Activated CD4-positive, alpha-beta T cell treated with anti-CD3 and anti-CD28 coated beads, Interleukin-2, amount 10 ng/mL, durations not matched to agents 7 days and 5 days (primary cell): ENCODE measurements around the gene NGLY1. TPM values are rescaled to one million over a fixed set of nuclear protein-coding genes. Genes with fewer than 3 reads are reported as not detected.

Experiments
- CTCF ChIA-PET: fragments of 350-600 bp; sonication (Branson Sonifier 250); formaldehyde crosslinking; loops from one replicate; lab custom pipeline; 2021; ENCODE audit warnings: antibody characterized with exemption; lab: Charles Lee
- POLR2A ChIA-PET: fragments of 350-600 bp; sonication (Branson Sonifier 250); formaldehyde crosslinking; loops from one replicate; lab custom pipeline; 2021; ENCODE audit warnings: antibody characterized with exemption; lab: Charles Lee
- DNase-seq: peaks from one replicate; pipeline ENCODE4 v3.0.0-alpha.2; 2020
- H3K27ac Mint-ChIP-seq: one replicate; pipeline ENCODE4 v1.8.0; 2021; ENCODE audit warnings: mild to moderate bottlenecking, moderate library complexity, mixed read lengths
- H3K27me3 Mint-ChIP-seq: one replicate; pipeline ENCODE4 v1.8.0; 2021; ENCODE audit warnings: mixed read lengths
- H3K36me3 Mint-ChIP-seq: one replicate; pipeline ENCODE4 v1.8.0; 2021; ENCODE audit warnings: low read depth, mixed read lengths
- H3K4me1 Mint-ChIP-seq: one replicate; pipeline ENCODE4 v1.8.0; 2021; ENCODE audit warnings: mixed read lengths
- H3K4me3 Mint-ChIP-seq: one replicate; pipeline ENCODE4 v1.8.0; 2021; ENCODE audit warnings: mild to moderate bottlenecking, moderate library complexity, mixed read lengths
- H3K9me3 Mint-ChIP-seq: one replicate; pipeline ENCODE4 v1.8.0; 2021; ENCODE audit warnings: mixed read lengths
- total RNA-seq, 2 experiments: library from RNA; stranded (reverse); gene quantifications; one replicate each; pipeline ENCODE4 v1.2.3, GENCODE V29; 2021

The NGLY1 gene, protein sequence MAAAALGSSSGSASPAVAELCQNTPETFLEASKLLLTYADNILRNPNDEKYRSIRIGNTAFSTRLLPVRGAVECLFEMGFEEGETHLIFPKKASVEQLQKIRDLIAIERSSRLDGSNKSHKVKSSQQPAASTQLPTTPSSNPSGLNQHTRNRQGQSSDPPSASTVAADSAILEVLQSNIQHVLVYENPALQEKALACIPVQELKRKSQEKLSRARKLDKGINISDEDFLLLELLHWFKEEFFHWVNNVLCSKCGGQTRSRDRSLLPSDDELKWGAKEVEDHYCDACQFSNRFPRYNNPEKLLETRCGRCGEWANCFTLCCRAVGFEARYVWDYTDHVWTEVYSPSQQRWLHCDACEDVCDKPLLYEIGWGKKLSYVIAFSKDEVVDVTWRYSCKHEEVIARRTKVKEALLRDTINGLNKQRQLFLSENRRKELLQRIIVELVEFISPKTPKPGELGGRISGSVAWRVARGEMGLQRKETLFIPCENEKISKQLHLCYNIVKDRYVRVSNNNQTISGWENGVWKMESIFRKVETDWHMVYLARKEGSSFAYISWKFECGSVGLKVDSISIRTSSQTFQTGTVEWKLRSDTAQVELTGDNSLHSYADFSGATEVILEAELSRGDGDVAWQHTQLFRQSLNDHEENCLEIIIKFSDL
- 10 to 100 TPM; 57.5 to 69.5 TPM for total RNA-seq

DNA sequence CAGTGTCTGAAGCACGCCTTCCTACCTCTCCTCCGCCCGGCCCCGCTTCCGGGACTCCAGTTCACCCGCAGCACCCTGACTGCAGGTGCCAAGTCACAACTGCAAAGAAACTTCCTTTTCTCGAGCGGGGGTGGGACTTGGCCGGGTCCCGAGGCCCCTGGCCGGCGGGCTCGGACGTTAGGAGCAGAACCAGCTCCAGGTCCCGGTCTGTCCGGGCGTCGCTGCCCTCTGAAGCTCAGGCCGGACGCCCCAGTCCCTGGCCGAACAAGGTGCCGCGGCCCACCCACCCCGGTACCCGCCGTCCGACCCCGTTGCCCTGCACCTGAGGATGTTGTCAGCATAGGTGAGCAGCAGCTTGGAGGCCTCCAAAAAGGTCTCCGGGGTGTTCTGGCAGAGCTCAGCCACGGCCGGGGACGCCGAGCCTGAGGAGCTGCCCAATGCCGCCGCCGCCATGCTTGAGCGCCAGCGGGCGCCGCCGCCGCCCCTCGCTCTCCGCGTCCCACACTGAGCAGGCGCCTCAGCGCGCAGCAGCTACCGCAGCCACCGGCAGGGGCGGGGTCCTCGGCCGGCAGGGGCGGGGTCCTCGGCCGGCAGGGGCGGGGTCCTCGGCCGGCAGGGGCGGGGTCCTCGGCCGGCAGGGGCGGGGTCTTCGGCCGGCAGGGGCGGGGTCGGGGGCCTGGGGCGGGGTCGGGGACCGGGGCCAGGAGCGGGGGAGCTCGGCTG is at the start of gene NGLY1:
Gene NGLY1, minus strand, starts transcription at position 506 of the 723 bp plus-strand sequence. Its CDS starts 53 bp downstream, at position 453.
- Mint-ChIP-seq H3K36me3 (peaks cover 14% of the 10 kb centered on the region), H3K4me3 (peak within 1 kb of the TSS; percentile 90), H3K4me1 (peaks cover 42% of the 10 kb centered on the region), H3K27ac (peak within 1 kb of the TSS; percentile 91), H3K9me3 (no peaks in the 10 kb centered on the region), H3K27me3 (no peaks in the 10 kb centered on the region)
- ChIA-PET POLR2A (no interaction called here), CTCF (interaction anchor here (0.8 to 1.0 kb wide), 2 partner anchors 113 to 135 kb away, joined by 3 read pairs; no protein-coding TSS in a partner anchor)
- peak; percentile 86 for DNase-seq

- Mint-ChIP-seq H3K27me3 (peaks cover 15% of the 10 kb centered on the region), H3K36me3 (no peaks in the 10 kb centered on the region), H3K9me3 (no peaks in the 10 kb centered on the region), H3K27ac (no peak overlapping the region), H3K4me3 (no peak overlapping the region), H3K4me1 (peaks cover 4% of the 10 kb centered on the region)
- CTCF ChIA-PET: no interaction called here
- DNase-seq: no peak
- POLR2A ChIA-PET: no interaction called here
Observed at GRCh38 chr3:25831578-25831977, 48.3 kb upstream of the NGLY1 start.

GRCh38 chr3:25830373-25831280 is 47.4 kb upstream of the NGLY1 start:
- Mint-ChIP-seq H3K9me3 (no peaks in the 10 kb centered on the region), H3K36me3 (no peaks in the 10 kb centered on the region), H3K4me1 (peaks cover 13% of the 10 kb centered on the region), H3K4me3 (no peak overlapping the region), H3K27ac (no peak overlapping the region), H3K27me3 (peaks cover 15% of the 10 kb centered on the region)
- CTCF ChIA-PET: interaction anchor here (1.2 kb wide), 1 partner anchor 20 kb away, joined by 3 read pairs; no protein-coding TSS in a partner anchor
- DNase-seq: no peak
- POLR2A ChIA-PET: no interaction called here

DNA sequence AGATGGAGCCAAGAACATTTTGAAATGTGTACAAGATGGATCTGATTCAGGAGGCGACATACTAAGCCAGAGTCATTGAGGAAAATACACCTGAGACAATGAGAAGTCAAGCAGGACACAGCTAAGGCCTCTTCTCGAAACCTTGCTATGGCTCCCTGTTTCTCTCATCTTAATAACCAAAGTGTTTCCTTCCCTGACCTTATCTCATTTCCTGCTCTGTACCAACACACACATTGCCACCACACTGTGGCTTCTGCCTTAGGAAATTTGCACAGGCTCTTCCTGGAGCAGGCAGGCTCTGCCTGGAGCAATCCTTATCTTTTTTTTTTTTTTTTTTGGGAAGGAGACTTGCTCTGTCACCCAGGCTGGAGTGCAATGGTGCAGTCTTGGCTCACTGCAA is 43.3 kb upstream of the NGLY1 start:
- H3K27me3 Mint-ChIP-seq: peaks cover 11% of the 10 kb centered on the region
- POLR2A ChIA-PET: no interaction called here
- H3K4me3 Mint-ChIP-seq: no peak overlapping the region
- no peaks in the 10 kb centered on the region for H3K36me3 Mint-ChIP-seq
- H3K4me1 Mint-ChIP-seq: peaks cover 13% of the 10 kb centered on the region
- no peak for DNase-seq
- CTCF ChIA-PET: interaction anchor here (1.2 kb wide), 1 partner anchor 179 kb away, joined by 3 read pairs; no protein-coding TSS in a partner anchor
- no peaks in the 10 kb centered on the region for H3K9me3 Mint-ChIP-seq
- H3K27ac Mint-ChIP-seq: no peak overlapping the region

DNA sequence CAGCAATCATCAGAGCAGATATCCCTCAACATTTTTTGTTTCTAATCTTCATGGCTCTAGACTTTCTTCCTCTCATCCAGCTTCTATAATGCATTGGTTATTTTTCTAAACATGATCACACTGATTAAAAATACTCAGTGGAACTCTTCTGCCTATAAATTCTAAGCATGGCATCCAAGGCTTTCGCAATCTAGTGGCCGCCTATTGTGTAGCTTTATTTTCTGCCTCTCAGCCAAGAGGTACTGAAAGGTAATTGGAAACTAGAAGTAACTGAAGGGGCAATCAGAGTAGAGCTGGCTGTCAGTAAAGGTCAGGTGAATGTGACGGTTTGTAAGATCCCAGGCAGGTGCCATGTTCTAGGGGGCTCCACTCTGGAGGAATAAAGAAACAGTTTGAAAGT is 40.1 kb upstream of the NGLY1 start:
- no peak for DNase-seq
- peaks cover 2% of the 10 kb centered on the region for H3K27me3 Mint-ChIP-seq
- H3K4me1 Mint-ChIP-seq: peaks cover 13% of the 10 kb centered on the region
- H3K9me3 Mint-ChIP-seq: no peaks in the 10 kb centered on the region
- no peak overlapping the region for H3K27ac Mint-ChIP-seq
- no peak overlapping the region for H3K4me3 Mint-ChIP-seq
- CTCF ChIA-PET: no interaction called here
- POLR2A ChIA-PET: no interaction called here
- H3K36me3 Mint-ChIP-seq: no peaks in the 10 kb centered on the region

GRCh38 chr3:25821746-25822573 is 38.7 kb upstream of the NGLY1 start:
- no peak overlapping the region for H3K27ac Mint-ChIP-seq
- POLR2A ChIA-PET: no interaction called here
- no peak for DNase-seq
- CTCF ChIA-PET: no interaction called here
- H3K4me3 Mint-ChIP-seq: no peak overlapping the region
- H3K27me3 Mint-ChIP-seq: peaks cover 2% of the 10 kb centered on the region
- H3K4me1 Mint-ChIP-seq: peaks cover 15% of the 10 kb centered on the region
- no peaks in the 10 kb centered on the region for H3K36me3 Mint-ChIP-seq
- no peaks in the 10 kb centered on the region for H3K9me3 Mint-ChIP-seq

DNA sequence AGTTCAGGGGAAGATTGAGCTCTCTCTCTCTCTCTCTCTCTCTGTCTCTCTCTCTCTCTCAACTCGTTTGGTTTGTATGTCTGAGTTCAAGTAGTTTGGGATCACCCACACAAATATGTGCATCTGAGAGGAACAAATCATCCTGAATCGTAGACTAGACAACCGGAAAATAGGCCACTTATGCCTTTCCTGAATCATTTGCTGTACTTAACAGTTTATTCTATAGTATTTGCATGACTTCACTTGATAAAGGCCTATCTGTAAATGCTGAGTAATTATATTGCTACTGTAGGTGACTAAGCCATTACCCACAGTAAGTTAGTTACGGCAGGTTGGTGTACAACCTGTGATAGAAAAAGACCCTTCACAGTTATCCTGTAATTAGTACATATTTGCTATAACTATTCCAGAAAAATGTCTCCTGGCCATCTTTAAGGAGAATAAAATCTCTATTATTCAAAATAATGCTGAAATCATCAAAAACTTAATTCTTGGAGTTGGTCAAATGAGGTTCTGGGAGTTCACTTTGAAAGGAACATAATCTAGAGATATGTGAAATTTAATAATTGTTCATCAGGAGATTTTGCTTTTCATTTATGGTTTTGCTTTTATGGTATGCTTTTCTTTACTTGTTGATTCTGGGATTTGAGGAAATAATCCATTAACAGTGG is 37.7 kb upstream of the NGLY1 start:
- no peak overlapping the region for H3K4me3 Mint-ChIP-seq

DNA sequence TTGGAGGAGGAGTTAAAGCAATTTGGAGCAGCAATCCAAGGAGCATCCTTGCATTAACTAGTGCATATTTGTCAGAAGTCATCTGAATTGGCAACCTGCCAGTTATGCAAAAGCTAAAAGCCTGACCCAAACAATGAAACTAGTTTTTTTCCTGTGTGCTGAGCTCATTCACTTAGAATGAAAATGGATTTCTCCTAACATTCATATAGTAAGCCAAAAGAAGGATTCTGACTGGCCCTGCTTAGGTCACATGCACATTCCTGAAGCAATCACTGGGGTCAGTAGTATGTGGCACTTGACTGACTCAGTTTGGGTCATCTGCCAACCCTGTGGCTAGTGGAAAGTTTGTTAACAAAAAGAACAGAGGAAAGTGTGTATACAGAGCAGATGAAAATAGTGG is 37.1 kb upstream of the NGLY1 start:
- DNase-seq: no peak
- Mint-ChIP-seq H3K9me3 (no peaks in the 10 kb centered on the region), H3K27me3 (peaks cover 2% of the 10 kb centered on the region), H3K36me3 (no peaks in the 10 kb centered on the region), H3K4me3 (no peak overlapping the region), H3K27ac (no peak overlapping the region), H3K4me1 (peaks cover 8% of the 10 kb centered on the region)
- ChIA-PET CTCF (interaction anchor here (0.6 to 1.3 kb wide), 2 partner anchors 34 to 36 kb away, joined by 3 read pairs; no protein-coding TSS in a partner anchor), POLR2A (no interaction called here)

More for the DNA sequence above, 37.7 kb upstream of the NGLY1 start:
- POLR2A ChIA-PET: interaction anchor here (0.6 kb wide), 1 partner anchor 251 kb away, joined by 4 read pairs; no protein-coding TSS in a partner anchor
- CTCF ChIA-PET: interaction anchor here (0.6 to 1.3 kb wide), 2 partner anchors 35 to 37 kb away, joined by 3 read pairs; no protein-coding TSS in a partner anchor
- no peak for DNase-seq
- Mint-ChIP-seq H3K4me1 (peaks cover 11% of the 10 kb centered on the region), H3K27ac (no peak overlapping the region), H3K36me3 (no peaks in the 10 kb centered on the region), H3K9me3 (no peaks in the 10 kb centered on the region), H3K27me3 (peaks cover 2% of the 10 kb centered on the region)

GRCh38 chr3:25818335-25818734 is 35.1 kb upstream of the NGLY1 start:
- H3K9me3 Mint-ChIP-seq: no peaks in the 10 kb centered on the region
- H3K27ac Mint-ChIP-seq: no peak overlapping the region
- H3K27me3 Mint-ChIP-seq: peaks cover 2% of the 10 kb centered on the region
- no peak overlapping the region for H3K4me3 Mint-ChIP-seq
- H3K4me1 Mint-ChIP-seq: peaks cover 8% of the 10 kb centered on the region
- no peaks in the 10 kb centered on the region for H3K36me3 Mint-ChIP-seq
- no peak for DNase-seq
- POLR2A ChIA-PET: no interaction called here
- CTCF ChIA-PET: no interaction called here

DNA sequence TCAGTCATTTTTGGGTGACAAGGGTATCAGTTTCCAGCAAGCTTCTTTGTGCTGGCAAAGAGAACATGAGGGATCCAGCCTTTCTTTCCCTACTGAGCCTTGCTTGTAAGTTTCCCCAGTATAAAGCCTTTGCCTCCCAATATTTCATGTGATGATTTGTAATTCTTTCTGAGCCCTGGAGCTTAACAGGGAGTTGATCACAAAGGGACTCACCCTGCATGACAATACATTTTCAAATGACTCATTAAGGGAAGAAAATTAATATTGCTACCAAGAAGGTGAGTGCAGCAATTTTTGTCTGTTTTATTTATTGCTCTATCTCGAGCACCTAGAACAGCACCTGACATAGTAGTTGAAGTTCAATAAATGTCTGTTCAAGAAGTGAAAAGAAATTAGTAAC is 34.4 kb upstream of the NGLY1 start:
- ChIA-PET POLR2A (no interaction called here), CTCF (no interaction called here)
- Mint-ChIP-seq H3K27ac (no peak overlapping the region), H3K4me1 (peaks cover 8% of the 10 kb centered on the region), H3K4me3 (no peak overlapping the region), H3K27me3 (no peaks in the 10 kb centered on the region), H3K9me3 (no peaks in the 10 kb centered on the region), H3K36me3 (no peaks in the 10 kb centered on the region)
- DNase-seq: no peak

GRCh38 chr3:25817107-25817506 is 33.9 kb upstream of the NGLY1 start:
- CTCF ChIA-PET: no interaction called here

More at GRCh38 chr3:25817107-25817506, 33.9 kb upstream of the NGLY1 start:
- H3K9me3 Mint-ChIP-seq: no peaks in the 10 kb centered on the region
- H3K4me3 Mint-ChIP-seq: no peak overlapping the region
- H3K27ac Mint-ChIP-seq: no peak overlapping the region
- H3K27me3 Mint-ChIP-seq: no peaks in the 10 kb centered on the region
- no peak for DNase-seq
- peaks cover 8% of the 10 kb centered on the region for H3K4me1 Mint-ChIP-seq
- POLR2A ChIA-PET: no interaction called here
- H3K36me3 Mint-ChIP-seq: no peaks in the 10 kb centered on the region
